Measurements from ENCODE around the gene FAM120AOS. TPM values are rescaled to one million over a fixed set of nuclear protein-coding genes. Genes with fewer than 3 reads are reported as not detected.

Gene FAM120AOS
- polyA plus RNA-seq, 1 of the 3 experiments (the other 2 are of a cell fraction), result 30.1 TPM

DNA sequence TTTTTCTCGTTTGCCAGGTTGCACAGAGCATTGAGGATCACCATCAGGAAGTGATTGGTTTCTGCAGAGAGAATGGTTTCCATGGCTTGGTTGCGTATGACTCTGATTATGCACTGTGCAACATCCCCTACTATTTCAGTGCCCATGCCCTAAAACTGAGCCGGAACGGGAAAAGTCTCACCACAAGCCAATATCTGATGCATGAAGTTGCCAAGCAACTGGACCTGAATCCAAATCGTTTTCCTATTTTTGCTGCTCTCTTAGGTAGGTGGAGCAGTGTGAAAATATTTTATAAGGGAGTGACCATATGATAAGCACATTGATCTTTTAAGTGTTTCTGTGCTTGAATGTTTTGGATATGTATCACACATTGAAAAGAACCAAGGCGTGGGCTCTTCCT, 17.7 kb upstream of the FAM120AOS start (continued):
- TF ChIP-seq TAF1 (IDR thresholded peaks at IDR 0.05; ENCODE audit: borderline replicate concordance, low read depth, low read length) (no peak), YY1 (IDR thresholded peaks at IDR 0.05; ENCODE audit: low read depth) (no peak), SIN3A (IDR thresholded peaks at IDR 0.05; ENCODE audit: borderline replicate concordance, low read depth, low read length) (no peak)

DNA sequence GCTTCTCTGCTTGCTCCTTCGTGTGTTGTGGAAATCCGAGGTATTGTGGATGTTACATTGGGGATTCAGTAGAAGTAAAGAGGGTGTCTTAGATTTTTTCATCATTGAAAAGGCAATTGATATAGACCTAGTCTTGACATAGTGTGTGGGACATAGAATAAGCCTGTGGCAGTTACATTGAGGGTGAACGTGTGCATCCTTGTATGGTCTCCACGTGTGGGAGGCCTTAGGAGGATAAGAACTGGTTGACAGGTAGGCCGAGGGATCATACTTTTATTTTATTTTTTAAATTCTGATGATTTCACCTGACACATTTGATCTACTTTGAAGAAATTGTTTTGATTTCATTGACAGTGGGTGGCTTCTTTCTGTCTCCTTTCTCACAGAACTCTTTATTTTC, 17.0 kb upstream of the FAM120AOS start:
- peaks cover 20% of the 10 kb centered on the region in 2 experiments; a peak in 2 of 4 replicates for H3K4me1 ChIP-seq (ENCODE audit: control insufficient read depth in 1 of 2, insufficient read depth in 2 of 2, low read depth in 1 of 2, low read length in 1 of 2)
- no peak overlapping the region for H3K4me2 ChIP-seq
- H3K79me2 ChIP-seq (ENCODE audit: insufficient read depth), result peaks cover 96% of the 10 kb centered on the region
- peaks cover 11 to 26% of the 10 kb centered on the region in 2 experiments for H3K36me3 ChIP-seq (replicated peaks in 1 of 2; ENCODE audit: control insufficient read depth in 1 of 2, insufficient read depth in 2 of 2, low read length in 1 of 2)
- POLR2A ChIA-PET, result no interaction called here
- H2AFZ ChIP-seq (ENCODE audit: low read depth), result no peak overlapping the region
- DNase-seq, result no peak
- no peak overlapping the region for H3K4me3 ChIP-seq (ENCODE audit: low read depth in 2 of 2, low read length in 1 of 2)
- WGBS (ENCODE audit: low lambda C conversion rate), result 96% methylated on average over 5 of the region's 5 CpGs
- H4K20me1 ChIP-seq (ENCODE audit: insufficient read depth), result peaks cover 37% of the 10 kb centered on the region
- TF ChIP-seq RCOR1 (IDR thresholded peaks at IDR 0.05; ENCODE audit: low read length) (no peak), MXI1 (IDR thresholded peaks at IDR 0.05; ENCODE audit: low read depth, low read length) (no peak), GATA2 (CRISPR knock-in tag; IDR thresholded peaks at IDR 0.05) (no peak), SMC3 (IDR thresholded peaks at IDR 0.05; ENCODE audit: low read depth, low read length) (no peak), POLR2AphosphoS5 (IDR thresholded peaks at IDR 0.05; ENCODE audit: low read depth, low read length) (no peak), ELF1 (IDR thresholded peaks at IDR 0.05) (no peak)
- TF ChIP-seq, protein P1, sequence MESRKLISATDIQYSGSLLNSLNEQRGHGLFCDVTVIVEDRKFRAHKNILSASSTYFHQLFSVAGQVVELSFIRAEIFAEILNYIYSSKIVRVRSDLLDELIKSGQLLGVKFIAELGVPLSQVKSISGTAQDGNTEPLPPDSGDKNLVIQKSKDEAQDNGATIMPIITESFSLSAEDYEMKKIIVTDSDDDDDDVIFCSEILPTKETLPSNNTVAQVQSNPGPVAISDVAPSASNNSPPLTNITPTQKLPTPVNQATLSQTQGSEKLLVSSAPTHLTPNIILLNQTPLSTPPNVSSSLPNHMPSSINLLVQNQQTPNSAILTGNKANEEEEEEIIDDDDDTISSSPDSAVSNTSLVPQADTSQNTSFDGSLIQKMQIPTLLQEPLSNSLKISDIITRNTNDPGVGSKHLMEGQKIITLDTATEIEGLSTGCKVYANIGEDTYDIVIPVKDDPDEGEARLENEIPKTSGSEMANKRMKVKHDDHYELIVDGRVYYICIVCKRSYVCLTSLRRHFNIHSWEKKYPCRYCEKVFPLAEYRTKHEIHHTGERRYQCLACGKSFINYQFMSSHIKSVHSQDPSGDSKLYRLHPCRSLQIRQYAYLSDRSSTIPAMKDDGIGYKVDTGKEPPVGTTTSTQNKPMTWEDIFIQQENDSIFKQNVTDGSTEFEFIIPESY (IDR thresholded peaks at IDR 0.05; ENCODE audit: borderline replicate concordance, low read depth), result no peak
- TF ChIP-seq, protein P2, sequence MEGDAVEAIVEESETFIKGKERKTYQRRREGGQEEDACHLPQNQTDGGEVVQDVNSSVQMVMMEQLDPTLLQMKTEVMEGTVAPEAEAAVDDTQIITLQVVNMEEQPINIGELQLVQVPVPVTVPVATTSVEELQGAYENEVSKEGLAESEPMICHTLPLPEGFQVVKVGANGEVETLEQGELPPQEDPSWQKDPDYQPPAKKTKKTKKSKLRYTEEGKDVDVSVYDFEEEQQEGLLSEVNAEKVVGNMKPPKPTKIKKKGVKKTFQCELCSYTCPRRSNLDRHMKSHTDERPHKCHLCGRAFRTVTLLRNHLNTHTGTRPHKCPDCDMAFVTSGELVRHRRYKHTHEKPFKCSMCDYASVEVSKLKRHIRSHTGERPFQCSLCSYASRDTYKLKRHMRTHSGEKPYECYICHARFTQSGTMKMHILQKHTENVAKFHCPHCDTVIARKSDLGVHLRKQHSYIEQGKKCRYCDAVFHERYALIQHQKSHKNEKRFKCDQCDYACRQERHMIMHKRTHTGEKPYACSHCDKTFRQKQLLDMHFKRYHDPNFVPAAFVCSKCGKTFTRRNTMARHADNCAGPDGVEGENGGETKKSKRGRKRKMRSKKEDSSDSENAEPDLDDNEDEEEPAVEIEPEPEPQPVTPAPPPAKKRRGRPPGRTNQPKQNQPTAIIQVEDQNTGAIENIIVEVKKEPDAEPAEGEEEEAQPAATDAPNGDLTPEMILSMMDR (IDR thresholded peaks at IDR 0.05), result no peak
- TF ChIP-seq, protein P3, sequence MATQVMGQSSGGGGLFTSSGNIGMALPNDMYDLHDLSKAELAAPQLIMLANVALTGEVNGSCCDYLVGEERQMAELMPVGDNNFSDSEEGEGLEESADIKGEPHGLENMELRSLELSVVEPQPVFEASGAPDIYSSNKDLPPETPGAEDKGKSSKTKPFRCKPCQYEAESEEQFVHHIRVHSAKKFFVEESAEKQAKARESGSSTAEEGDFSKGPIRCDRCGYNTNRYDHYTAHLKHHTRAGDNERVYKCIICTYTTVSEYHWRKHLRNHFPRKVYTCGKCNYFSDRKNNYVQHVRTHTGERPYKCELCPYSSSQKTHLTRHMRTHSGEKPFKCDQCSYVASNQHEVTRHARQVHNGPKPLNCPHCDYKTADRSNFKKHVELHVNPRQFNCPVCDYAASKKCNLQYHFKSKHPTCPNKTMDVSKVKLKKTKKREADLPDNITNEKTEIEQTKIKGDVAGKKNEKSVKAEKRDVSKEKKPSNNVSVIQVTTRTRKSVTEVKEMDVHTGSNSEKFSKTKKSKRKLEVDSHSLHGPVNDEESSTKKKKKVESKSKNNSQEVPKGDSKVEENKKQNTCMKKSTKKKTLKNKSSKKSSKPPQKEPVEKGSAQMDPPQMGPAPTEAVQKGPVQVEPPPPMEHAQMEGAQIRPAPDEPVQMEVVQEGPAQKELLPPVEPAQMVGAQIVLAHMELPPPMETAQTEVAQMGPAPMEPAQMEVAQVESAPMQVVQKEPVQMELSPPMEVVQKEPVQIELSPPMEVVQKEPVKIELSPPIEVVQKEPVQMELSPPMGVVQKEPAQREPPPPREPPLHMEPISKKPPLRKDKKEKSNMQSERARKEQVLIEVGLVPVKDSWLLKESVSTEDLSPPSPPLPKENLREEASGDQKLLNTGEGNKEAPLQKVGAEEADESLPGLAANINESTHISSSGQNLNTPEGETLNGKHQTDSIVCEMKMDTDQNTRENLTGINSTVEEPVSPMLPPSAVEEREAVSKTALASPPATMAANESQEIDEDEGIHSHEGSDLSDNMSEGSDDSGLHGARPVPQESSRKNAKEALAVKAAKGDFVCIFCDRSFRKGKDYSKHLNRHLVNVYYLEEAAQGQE (IDR thresholded peaks at IDR 0.05; ENCODE audit: low read depth, low read length), result no peak
- no peaks in the 10 kb centered on the region for H3K9me3 ChIP-seq
- no peaks in the 10 kb centered on the region for H3F3A ChIP-seq (replicated peaks; ENCODE audit: insufficient read depth)
- H3K27ac ChIP-seq (ENCODE audit: low read depth in 2 of 2, low read length in 1 of 2), result no peak overlapping the region; a peak in 1 of 4 replicates
- no peak overlapping the region for H3K9ac ChIP-seq
- CTCF ChIA-PET, result interaction anchor here (1.7 kb wide), 1 partner anchor 96 kb away, joined by 4 read pairs; no protein-coding TSS in a partner anchor
- H3K27me3 ChIP-seq (ENCODE audit: insufficient read depth), result no peaks in the 10 kb centered on the region
- no peaks in the 10 kb centered on the region for H3K9me2 ChIP-seq
